CD4-positive, alpha-beta T cell treated with Interleukin-17A for 4 hours (primary cell): ENCODE results near the gene INPPL1.

Source experiments
- DNase-seq: peaks from one replicate; pipeline ENCODE4 v3.0.0-alpha.2; 2020; ENCODE audit warnings: mixed read lengths

The INPPL1 gene

GRCh38 chr11:72232260-72233055, 7.9 kb downstream of the INPPL1 start:
- DNase-seq = no peak

DNA sequence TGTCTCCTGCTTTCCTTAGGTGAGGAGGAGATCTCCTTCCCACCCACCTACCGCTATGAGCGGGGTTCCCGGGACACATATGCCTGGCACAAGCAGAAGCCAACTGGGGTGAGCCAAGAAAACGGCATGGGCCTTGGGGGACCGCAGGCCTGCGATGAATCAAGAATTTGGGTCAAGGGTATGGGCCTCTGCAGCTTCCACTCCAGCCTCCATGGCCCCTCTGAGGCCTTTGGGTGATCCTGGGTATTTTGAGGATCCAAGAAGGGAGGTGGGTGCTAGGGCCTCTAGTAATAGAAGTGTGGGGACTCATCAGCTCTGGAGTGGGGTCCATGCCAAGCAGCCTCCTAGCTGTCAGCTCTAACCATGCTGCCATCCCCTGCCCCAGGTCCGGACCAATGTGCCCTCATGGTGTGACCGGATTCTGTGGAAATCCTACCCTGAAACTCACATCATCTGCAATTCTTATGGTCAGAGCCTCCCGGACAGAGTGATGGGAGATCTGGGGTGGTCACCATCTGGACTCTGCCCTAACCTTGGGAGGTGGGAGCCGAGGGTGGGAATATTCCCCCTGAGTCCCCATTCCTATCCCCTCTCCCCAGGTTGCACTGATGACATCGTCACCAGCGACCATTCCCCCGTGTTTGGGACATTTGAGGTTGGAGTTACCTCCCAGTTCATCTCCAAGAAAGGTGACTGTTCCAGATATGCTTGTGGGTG, 8.6 kb downstream of the INPPL1 start:
- DNase-seq = no peak

- no peak for DNase-seq
Observed at GRCh38 chr11:72233773-72234513, 9.4 kb downstream of the INPPL1 start.

- no peak for DNase-seq
Observed at GRCh38 chr11:72234514-72234830, 9.9 kb downstream of the INPPL1 start.

DNA sequence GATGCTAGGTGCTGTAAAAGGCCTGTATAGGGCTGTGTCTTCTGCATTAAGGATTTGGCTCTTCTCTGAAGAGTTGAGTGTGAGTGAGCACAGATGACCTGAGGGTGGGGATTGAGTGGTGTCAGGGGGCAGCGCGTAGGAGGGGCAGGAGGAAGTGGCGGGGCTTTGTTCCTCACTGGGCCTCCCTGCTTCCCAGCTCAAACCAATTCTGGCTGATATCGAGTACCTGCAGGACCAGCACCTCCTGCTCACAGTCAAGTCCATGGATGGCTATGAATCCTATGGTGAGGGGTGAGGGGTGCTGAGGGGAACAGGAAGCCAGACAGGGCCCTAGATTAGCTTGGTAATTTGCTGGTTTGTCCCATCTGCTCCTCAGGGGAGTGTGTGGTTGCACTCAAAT, 10.4 kb downstream of the INPPL1 start:
- DNase-seq = no peak

DNA sequence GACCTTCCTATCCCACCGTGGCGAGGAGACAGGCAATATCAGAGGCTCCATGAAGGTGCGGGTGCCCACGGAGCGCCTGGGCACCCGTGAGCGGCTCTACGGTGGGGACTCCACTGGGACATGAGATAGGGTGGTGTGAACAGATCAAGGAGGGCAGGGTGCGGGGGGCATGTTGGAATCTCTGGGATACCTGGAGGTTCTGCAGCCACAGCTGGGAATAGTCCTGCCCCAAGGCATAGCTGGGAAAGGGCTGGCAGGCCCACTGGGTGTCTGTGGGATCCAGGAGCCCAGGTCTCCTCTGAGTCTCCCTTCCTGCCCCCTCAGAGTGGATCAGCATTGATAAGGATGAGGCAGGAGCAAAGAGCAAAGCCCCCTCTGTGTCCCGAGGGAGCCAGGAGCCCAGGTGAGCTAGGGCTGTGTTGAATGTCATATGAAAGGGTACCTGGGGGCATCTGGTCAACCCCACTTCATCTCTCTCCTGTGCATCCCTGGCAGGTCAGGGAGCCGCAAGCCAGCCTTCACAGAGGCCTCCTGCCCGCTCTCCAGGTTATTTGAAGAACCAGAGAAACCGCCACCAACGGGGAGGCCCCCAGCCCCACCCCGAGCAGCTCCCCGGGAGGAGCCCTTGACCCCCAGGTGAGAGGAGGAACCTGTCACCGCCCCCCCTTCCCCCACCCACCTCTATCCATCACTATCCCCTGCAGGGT, 10.9 kb downstream of the INPPL1 start:
- no peak for DNase-seq

- DNase-seq = no peak
Observed at GRCh38 chr11:72236083-72236697, 11.6 kb downstream of the INPPL1 start.

DNA sequence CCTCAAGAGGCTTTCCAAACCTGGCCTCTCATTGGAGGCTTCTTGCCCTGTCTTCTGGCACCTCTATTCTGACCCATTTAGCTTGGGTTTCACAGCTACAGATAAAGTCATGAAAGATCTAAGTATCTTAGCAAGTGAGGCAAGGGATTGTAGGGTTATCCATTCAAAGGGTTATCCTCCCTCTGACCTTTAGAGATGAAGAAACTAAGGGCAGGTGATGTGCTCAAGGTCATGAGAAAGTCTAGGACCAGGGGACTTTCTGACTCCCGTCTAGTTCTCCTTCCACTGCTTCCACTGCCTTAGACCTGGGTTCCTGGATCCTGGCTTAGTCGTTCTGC, 12.2 kb downstream of the INPPL1 start:
- no peak for DNase-seq

- no peak for DNase-seq
Observed at GRCh38 chr11:72237112-72237931, 12.8 kb downstream of the INPPL1 start.

- DNase-seq = peak; percentile 63
Observed at GRCh38 chr11:72238040-72238450, 13.5 kb downstream of the INPPL1 start.

- no peak for DNase-seq
Observed at GRCh38 chr11:72238492-72239312, 14.1 kb downstream of the INPPL1 start.

DNA sequence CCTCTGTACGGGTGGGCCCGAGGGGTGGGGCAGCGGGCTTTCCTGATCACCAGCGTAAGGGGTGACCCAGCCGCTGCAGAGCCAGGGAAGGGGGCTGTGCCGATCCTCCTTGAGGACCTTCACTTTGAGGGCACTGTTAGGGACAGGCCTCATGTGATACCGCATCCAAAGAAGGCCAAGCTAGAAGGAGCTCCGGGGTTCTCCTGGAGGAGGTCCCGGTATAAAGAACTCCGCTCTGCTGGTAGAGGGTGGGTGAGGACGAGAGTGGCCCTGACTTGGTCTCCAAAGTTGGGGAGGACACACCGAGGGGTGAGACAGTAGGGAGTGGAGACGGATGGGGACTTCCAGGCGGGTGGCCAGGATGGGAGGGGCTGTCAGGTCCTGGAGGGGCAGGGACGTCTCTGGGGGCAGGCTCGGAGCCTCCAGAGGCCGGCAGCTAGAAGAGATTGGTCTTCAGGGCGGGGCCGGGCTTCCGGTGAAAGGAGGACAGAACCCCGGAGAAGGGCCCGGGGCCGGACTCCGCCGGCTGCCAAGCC, 14.8 kb downstream of the INPPL1 start:
- DNase-seq = no peak

DNA sequence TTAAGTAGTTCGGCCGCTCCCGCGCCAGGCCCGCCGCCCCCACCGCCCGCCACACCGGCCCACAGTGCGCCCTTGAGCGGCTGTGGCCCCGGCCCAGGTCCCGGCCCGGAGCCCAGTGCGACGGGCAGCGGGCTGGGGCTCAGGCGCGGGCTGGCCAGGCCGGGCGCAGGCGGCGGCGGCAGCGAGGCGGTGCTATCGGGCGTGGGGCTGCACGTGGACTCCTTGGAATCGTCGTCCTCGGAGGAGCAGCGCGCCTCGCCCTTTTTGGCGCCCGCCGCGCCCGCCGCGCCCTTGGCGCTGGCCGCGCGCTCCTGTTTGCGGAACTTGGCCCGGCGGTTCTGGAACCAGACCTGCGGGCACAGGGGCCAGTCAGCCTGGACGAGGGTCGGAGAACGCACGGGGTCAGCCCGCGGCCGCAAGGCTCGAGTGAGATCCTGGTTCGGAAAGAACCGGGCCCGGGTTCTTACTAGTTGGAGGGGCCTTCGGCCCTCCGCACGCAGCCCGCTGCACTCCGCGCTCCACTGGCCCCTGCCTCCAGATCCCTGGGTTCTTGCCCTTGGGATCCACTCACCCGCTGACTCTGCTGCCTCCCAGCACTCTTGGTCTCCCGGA, 15.4 kb downstream of the INPPL1 start:
- no peak for DNase-seq

- no peak for DNase-seq
Observed at GRCh38 chr11:72240461-72241290, 16.1 kb downstream of the INPPL1 start.

GRCh38 chr11:72241291-72241781, 16.8 kb downstream of the INPPL1 start:
- DNase-seq = no peak

DNA sequence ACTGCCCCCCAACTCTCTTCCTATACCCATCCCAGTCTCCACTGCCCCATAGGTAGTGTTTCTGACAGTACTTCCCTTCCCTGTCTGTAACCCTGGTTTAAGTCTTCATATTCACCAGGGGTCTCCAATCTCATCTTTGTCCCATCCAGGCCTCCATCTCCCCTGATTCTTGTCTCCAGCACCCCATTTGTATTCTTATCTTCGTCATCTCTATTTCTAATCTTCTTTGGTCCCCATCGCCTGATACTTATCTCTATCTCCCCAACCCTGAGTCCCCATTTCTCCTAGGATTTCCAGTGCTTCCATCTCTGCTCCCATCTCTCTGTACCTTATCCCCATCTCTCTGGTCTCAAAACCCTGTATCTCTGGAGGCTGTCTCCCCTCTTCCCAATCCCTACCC, 17.6 kb downstream of the INPPL1 start:
- no peak for DNase-seq

DNA sequence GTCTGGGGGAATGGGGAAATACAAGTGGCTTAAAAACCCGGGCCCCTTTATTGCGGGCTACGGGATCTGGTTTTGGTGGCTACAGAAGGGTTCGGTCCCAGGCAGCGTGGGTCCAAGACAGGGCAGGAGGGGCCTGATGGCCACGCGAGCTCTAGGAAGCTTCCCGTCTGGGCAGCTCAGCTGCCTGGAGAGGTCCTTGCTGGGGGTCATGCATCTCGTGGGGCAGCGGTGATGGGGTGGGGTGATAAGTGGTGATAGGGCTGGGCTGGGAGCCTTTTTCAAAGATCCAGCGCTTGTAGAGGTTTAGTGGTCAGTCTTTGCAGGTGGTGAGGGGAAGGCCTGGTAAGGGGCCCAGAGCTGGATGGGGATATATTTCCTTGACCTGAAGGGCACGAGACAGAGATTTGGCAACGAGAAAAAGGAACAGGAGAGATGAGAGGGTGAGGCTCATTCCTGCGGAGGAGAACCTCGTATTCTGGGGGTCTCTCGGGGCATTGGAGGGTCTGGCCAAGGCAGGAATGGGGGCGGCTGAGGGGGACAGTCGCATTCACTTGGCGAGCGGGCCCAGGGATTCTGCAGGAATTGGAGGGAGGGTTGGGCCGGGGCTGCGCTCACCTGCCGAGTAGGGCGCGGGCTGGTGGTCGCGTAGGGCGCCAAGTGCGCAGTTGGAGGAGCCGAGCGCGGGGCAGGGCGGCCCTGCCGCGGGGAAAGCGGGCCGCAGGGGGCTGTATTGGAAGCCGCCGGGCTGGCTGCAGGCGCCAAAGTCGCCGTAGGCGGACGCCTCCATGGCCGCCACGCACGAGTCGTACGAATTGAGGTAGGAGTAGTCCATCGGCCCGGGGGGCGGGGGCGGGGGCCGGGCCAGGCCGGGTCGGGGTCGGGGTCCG, 18.8 kb downstream of the INPPL1 start:
- no peak for DNase-seq

GRCh38 chr11:72244060-72244360, 19.4 kb downstream of the INPPL1 start, which contains the start of gene PHOX2A:
Gene PHOX2A (minus strand): TSS chr11:72244176. CDS start chr11:72244004, 172 bp downstream.
- no peak for DNase-seq
